DMS79 treated with DMSO at 0.1 percent for 48 hours (cell line): Measurements from ENCODE around the gene ATRNL1.

Source experiments
- DNase-seq: peaks from one replicate; lab custom pipeline; 2025; lab: John Stamatoyannopoulos, UW

ATRNL1 gene

DNA sequence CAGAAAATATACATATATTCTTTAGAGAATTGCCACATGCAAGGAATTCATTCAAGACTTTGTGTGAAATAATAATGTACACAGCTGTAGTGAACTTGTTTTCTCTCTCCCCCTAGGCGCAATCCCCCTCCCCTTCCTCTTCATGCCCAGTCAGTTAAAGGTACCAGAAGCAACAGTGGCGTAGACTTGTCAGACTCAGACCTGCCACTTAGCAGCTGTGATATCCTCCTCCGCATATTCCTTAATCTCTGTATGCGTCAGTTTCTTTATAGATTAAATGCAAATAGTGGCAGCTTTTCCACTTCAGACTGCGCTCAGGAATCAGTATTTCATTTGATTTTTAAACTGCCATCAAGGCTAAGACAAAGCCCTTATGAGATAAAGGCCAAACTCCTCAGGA lies 815.9 kb downstream of the ATRNL1 start:
- no peak for DNase-seq

DNA sequence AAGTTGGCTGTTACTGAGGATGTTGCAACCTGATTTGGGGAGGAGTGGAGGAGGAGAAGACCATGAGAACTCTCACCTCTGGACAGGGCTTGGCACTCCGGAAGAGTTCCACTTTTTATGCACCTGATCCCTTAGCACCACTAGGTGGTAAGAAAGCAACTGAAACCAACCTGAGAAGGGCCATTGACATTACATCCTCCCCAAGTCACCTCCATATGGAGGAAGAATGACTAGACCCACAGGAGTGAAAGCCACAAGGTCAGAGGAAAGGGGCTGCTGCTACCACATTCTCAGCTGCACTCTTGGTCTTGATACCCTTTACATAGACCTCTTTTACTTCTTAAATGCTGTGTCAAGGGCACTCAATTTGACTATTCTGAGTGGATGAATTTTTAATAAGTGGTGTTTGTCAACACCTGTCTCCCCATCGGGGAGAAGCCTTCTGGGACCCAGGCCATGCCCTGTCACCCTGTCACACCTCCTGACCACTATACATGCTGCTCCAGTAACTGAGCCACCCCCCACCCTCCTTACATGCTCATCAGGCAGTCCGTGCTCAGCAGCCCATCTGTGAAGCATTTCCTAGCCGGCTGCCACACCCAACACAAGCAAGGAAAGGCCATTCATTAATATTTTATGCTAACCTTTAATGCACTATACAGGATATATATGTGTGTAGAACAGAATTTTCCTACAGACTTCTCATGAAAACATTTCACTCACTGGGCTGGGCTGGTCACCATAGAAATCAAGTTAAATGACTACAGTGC lies 817.0 kb downstream of the ATRNL1 start:
- DNase-seq, result no peak

DNA sequence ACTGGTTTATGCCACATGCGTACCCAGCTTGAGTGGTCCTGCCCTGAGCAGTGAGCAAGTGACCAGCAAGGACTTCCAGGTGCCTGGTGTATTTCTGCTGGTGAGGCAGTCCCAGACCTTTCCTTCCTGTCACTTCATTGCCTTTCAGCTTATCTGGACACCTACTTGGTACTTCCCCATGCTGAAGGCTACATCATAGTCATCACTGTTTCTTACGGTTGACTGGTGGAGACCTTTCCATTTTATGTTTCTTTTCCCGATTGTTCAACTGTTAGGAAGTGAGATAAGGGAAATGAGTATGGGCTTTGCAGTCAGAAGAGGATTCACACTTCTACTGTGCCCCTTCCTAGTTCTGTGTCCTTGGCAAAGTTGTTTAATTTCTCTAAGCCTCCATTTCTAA lies 821.3 kb downstream of the ATRNL1 start:
- no peak for DNase-seq

DNA sequence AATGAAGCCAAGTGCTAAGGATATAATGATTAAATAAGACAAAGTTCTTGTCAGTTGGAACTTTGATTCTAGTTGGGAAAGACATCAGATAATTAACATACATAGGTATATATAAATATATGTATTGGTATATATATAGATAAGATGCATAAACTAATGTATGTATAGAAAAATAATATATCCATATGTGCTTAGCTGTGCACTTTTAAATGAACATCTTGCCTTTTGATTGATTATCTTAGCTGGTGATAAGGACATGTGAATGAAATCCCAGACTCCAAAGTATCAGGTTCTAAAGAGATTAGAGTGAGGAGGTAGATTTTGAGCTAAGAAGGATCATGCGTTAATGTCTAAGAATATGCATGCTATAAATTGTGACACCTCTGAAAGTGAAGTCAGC lies 822.3 kb downstream of the ATRNL1 start:
- DNase-seq, result no peak

DNA sequence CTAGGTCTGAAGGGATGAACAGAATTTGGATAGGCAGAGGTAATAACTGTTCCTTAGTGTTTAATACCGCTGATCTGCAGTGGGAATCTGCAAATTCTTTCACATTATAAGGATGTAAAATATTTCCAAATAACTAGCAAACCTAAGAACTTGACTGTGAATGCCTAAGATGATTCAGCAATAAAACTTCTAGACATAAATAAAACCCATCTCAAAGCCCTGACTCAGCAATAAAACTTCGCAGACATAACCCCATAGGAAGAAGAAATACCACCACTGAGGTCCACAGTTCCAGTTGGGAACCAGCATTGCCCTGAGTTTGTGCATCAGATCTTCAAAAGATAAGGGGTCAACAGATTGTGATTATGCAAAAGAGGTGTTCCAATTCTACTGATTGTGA lies 825.6 kb downstream of the ATRNL1 start:
- no peak for DNase-seq

DNA sequence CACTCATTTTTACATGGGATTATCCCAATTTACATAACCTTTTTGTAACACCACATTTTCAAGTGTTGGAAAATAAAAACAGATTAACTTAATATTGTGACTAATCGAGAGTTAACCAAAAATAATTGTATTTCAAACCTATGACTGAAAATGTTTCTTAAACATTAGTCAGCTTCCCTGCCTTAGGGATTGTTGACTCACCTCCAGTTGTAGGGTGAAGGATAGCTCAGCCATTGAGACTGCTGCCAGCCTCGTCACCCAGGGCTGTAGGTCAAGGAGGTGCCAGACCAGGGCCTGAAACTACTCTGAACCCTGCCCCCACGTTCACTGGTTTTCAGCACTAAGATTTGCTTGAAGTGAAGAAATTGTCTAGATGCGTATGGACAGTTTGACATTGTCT lies 828.6 kb downstream of the ATRNL1 start:
- no peak for DNase-seq

DNA sequence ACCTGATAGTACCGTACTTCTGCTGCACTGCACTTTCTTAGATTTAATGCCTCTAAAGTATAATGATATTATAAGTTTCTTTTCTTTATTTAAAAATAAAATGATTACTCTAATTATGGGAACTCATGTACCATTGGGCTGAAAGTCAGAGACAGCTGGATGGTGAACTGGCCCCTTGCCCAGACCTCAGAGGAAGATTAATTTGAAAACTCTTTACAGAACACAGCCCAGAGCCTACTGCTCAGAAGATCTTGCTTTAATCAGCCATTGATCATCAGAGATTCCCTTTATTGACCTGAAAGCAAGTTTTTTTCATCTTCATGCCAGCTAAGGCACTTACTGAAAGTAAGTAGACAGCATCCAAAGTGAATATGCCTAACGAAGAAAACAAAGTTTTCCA lies 838.1 kb downstream of the ATRNL1 start:
- no peak for DNase-seq

DNA sequence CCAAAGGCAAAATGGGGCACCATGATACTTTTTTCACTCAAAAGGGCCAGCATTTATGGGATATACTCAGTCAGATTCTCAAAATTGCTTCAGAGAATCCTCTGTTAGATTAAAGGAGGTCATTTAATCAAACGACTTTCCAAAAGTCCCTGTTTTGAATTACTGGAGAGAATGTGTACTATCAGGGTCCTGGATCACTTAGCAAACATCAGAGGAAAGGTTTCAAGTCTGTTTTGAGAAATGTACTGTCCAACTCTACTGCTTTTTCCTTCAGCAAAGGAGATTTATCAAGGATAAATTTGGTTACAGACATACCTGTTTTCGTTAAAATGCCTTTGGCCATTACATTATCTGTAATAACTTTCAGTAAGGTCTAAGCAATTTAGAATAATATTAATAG lies 838.9 kb downstream of the ATRNL1 start:
- no peak for DNase-seq

DNA sequence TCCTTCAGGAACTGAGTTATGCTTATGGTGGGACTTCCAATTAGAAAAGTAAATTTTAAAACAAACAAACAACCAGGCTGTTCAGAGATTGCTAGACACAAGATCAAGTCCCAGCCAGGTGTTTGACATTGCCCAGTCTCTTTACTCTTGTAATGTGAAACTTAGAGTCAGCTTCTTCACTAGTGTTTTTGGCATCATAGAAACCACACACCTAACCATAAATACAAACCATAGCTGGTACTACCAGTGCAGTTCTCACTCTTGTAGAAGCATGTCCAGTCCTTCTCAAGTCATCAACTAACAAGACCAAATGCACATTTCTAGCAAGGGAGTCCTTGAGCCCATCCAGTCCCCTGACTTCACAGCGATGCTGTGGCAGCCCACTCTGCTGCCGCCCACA lies 839.9 kb downstream of the ATRNL1 start:
- no peak for DNase-seq

DNA sequence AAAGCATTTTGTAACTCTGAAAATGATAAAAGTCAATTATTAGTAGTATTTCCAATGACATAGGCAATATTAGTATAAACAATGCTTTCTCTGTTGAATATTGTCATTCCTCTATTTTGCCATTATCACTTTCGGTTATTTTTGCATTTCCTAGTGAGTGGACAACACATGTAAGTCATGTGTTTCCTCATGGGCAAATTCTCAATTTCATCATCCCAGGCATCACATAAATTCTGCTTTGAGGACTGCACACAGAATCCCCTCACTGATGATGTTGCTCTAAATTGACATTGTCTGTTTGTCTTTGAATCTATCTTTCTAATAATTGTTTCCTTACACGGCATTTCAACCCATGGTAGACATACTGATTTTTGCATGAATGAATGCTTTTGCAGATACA lies 842.6 kb downstream of the ATRNL1 start:
- no peak for DNase-seq

DNA sequence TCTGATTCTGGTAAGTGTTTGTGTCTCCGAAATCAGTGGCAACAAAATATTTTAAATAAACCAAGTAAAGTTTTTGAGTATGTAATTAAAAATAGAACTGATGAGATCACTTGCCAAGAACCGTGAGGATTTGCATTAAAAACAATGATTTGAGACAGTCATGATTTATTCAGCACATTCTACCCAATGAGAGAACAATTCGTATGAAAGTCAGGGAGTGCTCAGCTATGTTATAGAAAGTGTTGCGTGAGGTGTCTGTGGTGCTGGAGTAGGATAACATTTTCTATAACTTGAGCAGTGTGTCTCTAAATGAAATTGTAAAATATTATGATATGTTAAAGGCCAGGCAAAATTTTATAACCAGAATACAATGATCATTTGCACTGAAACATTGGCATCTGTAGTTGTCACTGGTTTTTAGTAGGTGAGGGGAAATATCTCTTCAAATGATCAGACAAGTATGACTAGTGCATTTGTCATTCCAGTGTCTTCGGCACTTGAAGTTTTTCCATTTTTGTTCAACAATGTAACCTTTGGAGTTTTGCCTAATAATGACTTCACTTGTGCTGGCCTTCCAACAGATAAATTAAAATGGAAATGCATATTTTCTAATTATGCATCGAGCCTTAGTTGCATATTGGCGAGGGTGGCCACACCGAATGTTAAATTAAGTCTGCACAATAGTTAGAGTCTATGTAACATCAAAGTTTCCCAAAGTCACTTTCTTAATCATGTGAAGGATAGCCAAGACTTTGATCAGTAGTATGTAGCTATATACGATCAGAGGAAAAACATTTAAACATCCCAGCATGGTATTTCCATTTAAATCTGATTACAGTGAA lies 844.0 kb downstream of the ATRNL1 start:
- no peak for DNase-seq

DNA sequence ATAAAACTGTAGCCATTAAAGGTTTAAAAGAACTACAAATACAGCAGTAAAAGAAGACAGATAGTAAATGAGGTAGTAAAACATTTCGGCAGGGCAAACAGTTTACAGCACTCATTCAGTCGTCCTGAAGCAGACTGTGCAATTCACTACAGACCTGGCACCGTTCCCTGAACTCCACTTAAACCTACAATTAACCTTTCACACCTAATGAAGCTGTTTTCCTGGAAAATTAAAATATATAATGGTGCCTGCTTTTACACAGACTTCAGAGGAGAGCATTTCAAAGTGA lies 844.5 kb downstream of the ATRNL1 start:
- peak; percentile 1 for DNase-seq

DNA sequence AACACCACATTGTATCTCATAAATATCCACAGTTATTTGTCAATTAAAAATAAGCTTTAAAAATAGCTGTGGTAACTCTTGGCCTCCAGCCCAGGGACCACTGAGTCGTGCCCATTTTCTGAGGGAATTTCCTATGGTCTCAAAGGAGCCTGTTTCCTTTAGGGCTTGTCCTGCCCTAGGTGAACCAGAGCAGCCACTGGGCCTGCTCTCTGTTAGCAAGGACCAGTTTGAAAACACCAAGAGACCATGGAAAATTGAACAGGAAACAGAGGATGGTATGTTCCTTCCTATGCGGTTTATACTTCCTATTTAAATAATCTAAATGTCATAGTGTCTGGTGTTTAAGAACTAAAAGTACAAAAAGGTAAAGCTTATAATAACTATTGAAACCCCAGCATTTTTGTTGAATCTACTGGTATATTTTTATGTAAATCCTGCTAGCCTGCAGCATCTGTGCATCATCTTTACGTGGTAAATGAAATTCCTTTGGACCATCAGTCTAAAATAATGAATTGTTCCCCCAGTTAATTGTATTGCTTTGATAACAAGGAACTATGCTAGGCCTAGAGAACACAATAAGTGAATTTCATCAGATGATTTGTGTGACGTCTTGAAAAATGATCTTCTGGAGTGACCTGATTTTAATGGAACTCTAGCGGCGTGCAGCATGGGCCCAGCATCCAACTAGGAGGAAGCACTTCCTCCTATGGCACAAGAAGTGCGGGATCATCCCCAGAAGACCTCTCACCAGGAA lies 846.1 kb downstream of the ATRNL1 start:
- no peak for DNase-seq

DNA sequence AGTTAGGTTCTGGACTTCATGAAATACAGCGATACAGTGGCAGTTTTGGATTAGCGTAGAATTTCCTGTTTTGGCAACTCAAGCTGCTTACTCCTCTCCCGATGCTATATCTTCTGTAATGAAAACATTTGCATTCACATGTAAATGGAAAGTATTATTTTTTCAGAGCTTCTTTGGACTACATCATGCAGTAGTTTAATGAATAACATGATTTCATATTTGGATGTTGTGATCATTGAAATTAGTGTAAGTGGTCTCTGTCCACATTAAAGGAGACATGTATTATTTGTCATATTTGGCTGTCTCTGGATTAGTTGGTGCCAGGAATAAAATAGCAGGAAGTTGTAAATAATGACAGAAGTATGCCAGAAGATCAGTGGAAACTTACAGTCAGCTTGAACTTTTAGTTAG lies 848.2 kb downstream of the ATRNL1 start:
- no peak for DNase-seq

DNA sequence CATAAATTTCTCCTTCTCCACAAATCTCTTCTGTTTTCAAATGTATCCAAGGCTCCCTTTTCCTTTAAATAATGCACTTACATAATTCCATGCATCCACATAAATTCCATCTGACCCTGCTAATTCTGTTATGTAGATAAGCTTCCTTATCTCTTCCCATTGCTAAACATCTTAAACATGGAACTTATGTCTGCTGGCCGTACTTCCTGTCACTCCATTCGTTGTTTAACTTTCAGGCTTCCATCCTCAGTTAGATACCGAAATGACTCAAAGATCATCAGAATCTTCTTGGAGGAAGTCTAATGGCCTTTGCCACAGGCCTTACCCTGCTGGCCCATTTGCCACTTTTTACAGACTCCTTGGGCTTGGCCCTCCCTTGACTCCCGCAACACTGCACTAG lies 848.9 kb downstream of the ATRNL1 start:
- DNase-seq, result no peak

DNA sequence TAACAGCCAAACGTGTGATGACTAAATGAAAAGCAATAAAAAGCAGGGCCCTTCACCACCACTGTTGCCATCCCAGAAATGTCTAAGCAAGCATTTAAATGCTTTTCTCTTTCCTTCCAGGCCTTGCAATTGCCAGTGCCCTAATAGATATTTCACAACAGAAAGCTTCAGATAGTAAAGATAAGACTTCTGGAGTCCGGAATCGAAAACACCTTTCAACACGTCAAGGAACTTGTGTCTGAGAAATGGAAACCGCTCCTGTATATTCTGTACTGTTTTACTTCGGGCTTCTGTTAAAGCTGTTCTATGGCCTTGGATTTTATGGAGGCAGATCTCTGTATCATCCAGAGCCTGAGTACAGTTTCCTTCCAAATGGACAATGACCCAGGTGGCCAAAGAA lies 851.4 kb downstream of the ATRNL1 start:
- no peak for DNase-seq

DNA sequence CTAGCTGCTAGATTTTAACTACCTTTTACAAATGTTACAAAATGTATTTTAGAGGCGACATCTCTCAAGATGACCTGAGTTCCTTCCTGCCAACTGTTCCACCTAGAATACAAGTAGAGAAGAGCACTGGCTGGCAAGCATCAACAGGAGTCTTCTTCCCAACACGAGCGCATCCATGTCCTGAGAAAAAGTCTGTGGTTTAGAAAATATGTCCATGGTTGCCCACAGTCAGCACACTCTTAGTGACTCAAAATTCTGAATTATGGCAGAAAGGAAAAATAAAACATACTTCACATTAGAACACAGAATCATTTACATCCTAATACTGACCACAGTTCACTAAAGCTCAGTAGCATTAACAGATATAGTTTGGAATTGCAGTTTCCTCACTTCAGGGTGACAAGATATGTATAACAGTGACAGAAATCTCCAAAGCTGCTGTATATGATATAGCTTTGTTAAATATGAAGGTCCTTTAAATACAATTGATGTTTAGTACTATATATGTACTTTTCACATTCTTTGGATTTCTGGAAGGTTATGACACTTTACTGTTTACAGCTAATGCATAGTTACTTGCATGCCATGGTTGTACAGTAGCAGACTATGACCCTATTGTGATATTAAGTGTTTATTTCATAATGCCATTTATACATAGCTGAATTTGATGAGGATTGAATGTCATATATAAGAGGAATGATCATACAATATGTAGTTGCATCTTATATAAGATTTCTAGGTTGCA lies 852.7 kb downstream of the ATRNL1 start:
- DNase-seq, result no peak

DNA sequence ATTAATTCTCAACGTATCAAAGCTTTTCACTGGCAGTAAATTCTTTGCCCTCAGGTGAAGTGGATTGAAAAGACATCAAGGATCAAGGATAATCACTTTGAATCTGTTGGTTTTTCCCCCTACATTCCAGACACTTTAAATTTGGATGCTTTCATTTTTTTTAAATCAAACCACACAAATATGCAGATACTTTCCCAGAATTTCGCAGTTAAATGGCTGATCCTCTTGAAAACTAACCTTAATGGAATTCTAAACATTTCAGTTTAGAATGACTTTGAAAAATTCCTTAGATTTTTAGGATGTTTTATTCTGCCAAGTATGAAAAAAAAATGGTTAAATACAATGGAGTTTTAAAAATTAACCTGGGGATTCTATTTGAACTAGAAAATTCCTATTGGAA lies 853.9 kb downstream of the ATRNL1 start:
- no peak for DNase-seq

DNA sequence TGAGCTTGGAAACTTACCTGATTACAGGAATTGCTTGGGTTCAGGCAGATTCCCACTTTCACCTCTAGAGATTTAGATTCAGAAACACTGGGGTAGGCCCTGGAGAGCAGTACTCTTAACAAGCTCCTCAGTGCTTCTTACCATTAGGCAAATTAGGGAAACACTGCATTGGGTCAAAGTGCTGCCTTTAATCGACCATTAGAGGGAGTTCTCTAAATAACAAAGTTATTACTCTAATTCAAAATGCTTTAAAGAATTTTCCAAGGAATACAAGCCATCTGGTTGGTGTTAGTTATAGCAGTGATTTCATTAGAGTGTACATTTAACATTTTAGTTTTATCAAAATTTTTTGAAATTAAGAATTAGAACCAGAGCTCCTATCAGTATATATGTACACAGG lies 855.3 kb downstream of the ATRNL1 start:
- DNase-seq, result no peak

DNA sequence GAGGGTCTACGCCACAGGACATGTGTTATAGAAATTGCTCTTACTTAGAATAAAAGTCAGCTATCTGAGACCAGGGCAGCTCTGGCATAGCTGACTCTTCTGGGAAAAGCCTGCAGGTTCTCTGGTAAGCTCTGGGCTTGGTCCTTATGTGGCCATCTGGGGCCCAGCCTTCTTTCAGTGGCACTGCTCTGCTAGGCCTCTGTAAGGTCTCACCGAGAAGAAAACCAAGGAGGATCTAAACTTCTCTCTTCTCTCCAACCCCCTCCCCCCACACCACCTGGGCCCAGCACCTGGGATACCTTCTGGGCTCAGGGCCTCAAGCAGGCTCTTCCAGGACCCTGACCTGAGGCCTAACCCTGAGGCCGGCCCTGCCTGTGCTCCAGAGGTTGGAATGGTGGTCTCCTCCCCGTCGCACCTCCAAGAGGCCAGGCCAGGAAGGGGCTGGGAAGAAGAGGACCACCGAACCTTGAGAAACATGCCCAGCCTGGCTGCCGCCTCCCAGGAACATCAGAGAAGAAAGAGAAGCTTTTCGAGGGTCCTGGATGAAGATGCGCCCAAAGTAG lies 856.2 kb downstream of the ATRNL1 start:
- no peak for DNase-seq

DNA sequence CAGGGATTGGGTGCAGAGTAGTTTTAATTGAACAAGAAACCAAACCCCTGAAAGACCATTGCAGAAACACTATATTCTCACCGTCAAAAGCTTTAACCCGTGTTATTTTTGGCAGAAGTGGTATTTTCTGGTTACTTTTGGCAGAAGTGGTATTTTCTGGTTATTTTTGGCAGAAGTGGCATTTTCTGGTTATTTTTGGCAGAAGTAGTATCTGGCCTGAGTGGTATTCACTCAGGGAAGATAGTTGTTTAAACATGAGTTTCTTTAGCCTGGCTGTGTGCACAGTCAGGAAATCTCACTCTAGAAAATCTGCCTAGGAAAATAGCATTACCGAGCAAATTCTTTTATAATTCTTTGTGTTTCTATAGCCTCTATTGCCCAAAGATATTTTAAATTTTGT lies 857.2 kb downstream of the ATRNL1 start:
- DNase-seq, result no peak

DNA sequence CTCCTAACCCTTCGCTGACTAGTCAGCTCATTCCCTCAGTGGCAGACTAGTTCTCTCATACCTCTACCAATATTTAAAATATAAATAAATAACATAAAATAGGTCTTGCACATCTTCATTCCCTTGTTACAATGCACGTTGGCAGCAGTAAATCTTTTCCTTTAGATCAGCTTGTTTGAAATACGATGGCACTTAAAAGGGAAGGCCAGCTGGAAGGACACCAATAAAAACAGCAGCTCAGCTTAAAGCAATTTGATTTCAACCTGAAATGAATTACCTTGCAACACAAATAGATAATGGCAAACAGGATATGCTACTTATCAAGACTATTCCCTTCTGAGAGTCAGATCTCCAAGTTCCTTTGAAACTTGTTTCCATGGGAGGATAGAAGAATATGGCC lies 858.1 kb downstream of the ATRNL1 start:
- DNase-seq, result no peak
